ENCODE measurements around the gene VRK2. TPM values are rescaled to one million over a fixed set of nuclear protein-coding genes. Genes with fewer than 3 reads are reported as not detected.

VRK2 gene
- total RNA-seq, 2 donors from 2014 or later = 18.1 to 19.2 TPM

DNA sequence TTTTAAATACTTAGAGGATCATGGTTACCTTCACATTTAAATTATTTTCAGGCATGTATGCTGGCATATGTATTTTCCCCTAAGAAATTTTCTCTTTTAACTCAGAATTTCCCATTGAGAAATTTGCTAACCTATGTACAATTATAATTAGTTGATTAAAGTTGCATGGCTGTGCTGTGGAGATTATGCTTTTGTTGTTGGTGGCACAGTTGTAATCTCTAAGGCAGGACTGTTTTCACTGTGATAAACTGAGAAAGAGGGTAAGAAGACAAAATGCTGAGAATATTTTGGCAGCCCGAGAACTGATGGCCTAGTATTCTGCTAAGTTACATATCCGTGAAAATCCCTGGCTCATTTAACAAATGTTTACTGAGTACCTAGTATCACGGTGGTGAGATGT is 1.4 kb downstream of the VRK2 start:
- Histone ChIP-seq H3K27me3 (replicated peaks; ENCODE audit: insufficient read depth) (no peaks in the 10 kb centered on the region), H3K4me3 (peak overlapping the region in 1 of 2 donors; percentile 63), H3K4me1 (replicated peaks) (no peaks in the 10 kb centered on the region), H3K27ac (no peak overlapping the region), H3K36me3 (no peaks in the 10 kb centered on the region), H3K9me3 (no peaks in the 10 kb centered on the region)
- 48% methylated on average over 3 of the region's 3 CpGs for WGBS
- TF ChIP-seq CTCF (IDR thresholded peaks at IDR 0.05) = no peak
- no peak for TF ChIP-seq POLR2AphosphoS5 (IDR thresholded peaks at IDR 0.05)
- no peak for TF ChIP-seq POLR2A (IDR thresholded peaks at IDR 0.05)
- DNase-seq (ENCODE audit: low spot score) = no peak
- intact Hi-C loops (cut with DNase I) = no loop called here

GRCh38 chr2:58051445-58051844 is 4.8 kb downstream of the VRK2 start:
- WGBS = 74% methylated on average over 3 of the region's 3 CpGs
- intact Hi-C loops (cut with DNase I) = no loop called here

GRCh38 chr2:58052978-58053377 is 6.4 kb downstream of the VRK2 start:
- no peaks in the 10 kb centered on the region for H3K27me3 ChIP-seq (replicated peaks; ENCODE audit: insufficient read depth)
- WGBS = 86% methylated on average over 1 of the region's 1 CpG
- intact Hi-C loops (cut with DNase I) = no loop called here

More at GRCh38 chr2:58051445-58051844, 4.8 kb downstream of the VRK2 start:
- Histone ChIP-seq H3K36me3 (no peaks in the 10 kb centered on the region), H3K9me3 (no peaks in the 10 kb centered on the region), H3K4me3 (no peak overlapping the region), H3K4me1 (replicated peaks) (no peaks in the 10 kb centered on the region), H3K27ac (no peak overlapping the region), H3K27me3 (replicated peaks; ENCODE audit: insufficient read depth) (no peaks in the 10 kb centered on the region)
- no peak for DNase-seq (ENCODE audit: low spot score)
- TF ChIP-seq CTCF (IDR thresholded peaks at IDR 0.05) = no peak
- no peak for TF ChIP-seq POLR2A (IDR thresholded peaks at IDR 0.05)
- TF ChIP-seq POLR2AphosphoS5 (IDR thresholded peaks at IDR 0.05) = no peak

DNA sequence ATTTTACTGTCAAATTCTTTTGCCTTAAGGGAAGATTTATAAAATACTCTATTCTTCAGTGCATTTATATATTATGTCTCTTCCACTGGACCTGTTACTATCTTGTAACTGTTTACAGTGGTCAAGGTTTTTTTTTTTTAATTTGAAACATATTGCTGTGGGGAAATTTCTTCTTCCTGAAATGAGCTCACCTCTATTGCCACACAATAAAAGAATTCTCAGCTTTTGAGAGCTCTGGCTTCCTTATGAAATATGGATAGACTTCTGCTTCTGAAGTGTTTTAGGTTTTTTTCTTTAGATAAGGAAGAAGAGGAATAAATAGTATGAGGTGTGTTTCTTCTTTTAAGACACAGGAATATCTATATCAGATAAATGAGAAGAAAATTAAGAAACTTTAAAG is 7.7 kb downstream of the VRK2 start:
- no peak for DNase-seq (ENCODE audit: low spot score)
- no peak overlapping the region for H3K27ac ChIP-seq
- no peaks in the 10 kb centered on the region for H3K27me3 ChIP-seq (replicated peaks; ENCODE audit: insufficient read depth)
- H3K4me3 ChIP-seq = no peak overlapping the region
- TF ChIP-seq POLR2AphosphoS5 (IDR thresholded peaks at IDR 0.05) = no peak
- no peak for TF ChIP-seq CTCF (IDR thresholded peaks at IDR 0.05)
- no peak for TF ChIP-seq POLR2A (IDR thresholded peaks at IDR 0.05)
- intact Hi-C loops (cut with DNase I) = no loop called here
- H3K9me3 ChIP-seq = no peaks in the 10 kb centered on the region
- no peaks in the 10 kb centered on the region for H3K36me3 ChIP-seq
- H3K4me1 ChIP-seq (replicated peaks) = no peaks in the 10 kb centered on the region

More at GRCh38 chr2:58052978-58053377, 6.4 kb downstream of the VRK2 start:
- H3K36me3 ChIP-seq = no peaks in the 10 kb centered on the region
- no peak for DNase-seq (ENCODE audit: low spot score)
- H3K4me3 ChIP-seq = no peak overlapping the region
- H3K4me1 ChIP-seq (replicated peaks) = no peaks in the 10 kb centered on the region
- H3K9me3 ChIP-seq = no peaks in the 10 kb centered on the region
- TF ChIP-seq POLR2A (IDR thresholded peaks at IDR 0.05) (no peak), POLR2AphosphoS5 (IDR thresholded peaks at IDR 0.05) (no peak), CTCF (IDR thresholded peaks at IDR 0.05) (no peak)
- no peak overlapping the region for H3K27ac ChIP-seq

DNA sequence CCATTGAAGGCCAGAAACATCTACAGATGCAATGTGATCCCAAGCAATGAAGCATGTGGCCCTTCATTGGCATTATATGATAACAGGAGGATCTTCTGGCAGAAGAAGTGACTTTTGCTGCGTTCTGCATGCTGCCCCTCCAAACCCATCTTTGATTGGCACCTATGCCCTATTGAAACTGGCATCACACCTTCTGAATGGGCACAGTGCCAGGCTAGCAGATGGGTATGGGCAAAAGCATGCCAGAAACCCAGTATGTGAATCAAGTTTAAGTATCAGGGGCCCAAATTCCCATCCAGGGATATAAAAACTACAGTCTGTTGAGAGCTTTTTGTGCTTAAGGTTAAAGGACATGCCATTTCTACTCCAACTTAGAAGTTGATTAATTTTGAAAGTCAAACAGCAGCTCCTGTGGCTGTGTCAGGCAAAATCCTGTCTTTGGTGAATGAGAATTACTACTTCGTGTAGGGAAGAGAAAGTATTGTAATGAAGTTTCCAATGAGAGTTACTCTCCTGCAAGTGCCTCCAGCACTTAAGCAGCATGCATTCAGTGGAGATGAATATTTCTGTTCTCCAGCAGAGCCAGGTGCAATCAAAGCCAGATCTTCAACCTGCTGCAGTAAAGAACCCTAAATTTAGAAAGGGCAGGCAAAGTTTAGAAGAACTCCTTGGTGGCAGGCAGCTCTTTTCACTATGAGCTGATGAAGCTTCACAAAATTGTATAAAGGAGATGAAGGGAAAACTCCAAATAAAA is 8.6 kb downstream of the VRK2 start:
- H3K9me3 ChIP-seq = no peaks in the 10 kb centered on the region

More for the DNA sequence above, 8.6 kb downstream of the VRK2 start:
- WGBS = 82% methylated on average over 2 of the region's 2 CpGs
- Histone ChIP-seq H3K27ac (no peak overlapping the region), H3K4me1 (replicated peaks) (no peaks in the 10 kb centered on the region), H3K4me3 (no peak overlapping the region), H3K36me3 (no peaks in the 10 kb centered on the region), H3K27me3 (replicated peaks; ENCODE audit: insufficient read depth) (no peaks in the 10 kb centered on the region)
- intact Hi-C loops (cut with DNase I) = no loop called here
- DNase-seq (ENCODE audit: low spot score) = no peak
- no peak for TF ChIP-seq POLR2A (IDR thresholded peaks at IDR 0.05)
- TF ChIP-seq POLR2AphosphoS5 (IDR thresholded peaks at IDR 0.05) = no peak
- no peak for TF ChIP-seq CTCF (IDR thresholded peaks at IDR 0.05)
